ENCODE results near the gene DHX58. TPM values are rescaled to one million over a fixed set of nuclear protein-coding genes. Genes with fewer than 3 reads are reported as not detected.

DHX58 gene
- total RNA-seq, 1 experiment from 2014 or later = 0.79 TPM

- ChIA-PET POLR2A (no interaction called here), CTCF (no interaction called here)
- no peaks in the 10 kb centered on the region for H3K9me3 Mint-ChIP-seq (ENCODE audit: unreplicated experiment)
- no peak overlapping the region for H3K4me3 Mint-ChIP-seq (ENCODE audit: unreplicated experiment)
- H3K27me3 ChIP-seq (replicated peaks; ENCODE audit: control insufficient read depth, insufficient read depth, low read length) = no peaks in the 10 kb centered on the region
- H3K4me3 ChIP-seq (ENCODE audit: low read depth, low read length) = no peak overlapping the region
- no peak overlapping the region for H3K27ac Mint-ChIP-seq (ENCODE audit: unreplicated experiment)
- BruUV-seq (replicated peaks) = no TSS peak
- H3K4me1 Mint-ChIP-seq (ENCODE audit: low read depth, unreplicated experiment) = no peaks in the 10 kb centered on the region
- no peak for DNase-seq
- no peaks in the 10 kb centered on the region for H3K9me3 ChIP-seq
- H3K36me3 ChIP-seq (ENCODE audit: control insufficient read depth, insufficient read depth, low read length) = no peaks in the 10 kb centered on the region
- intact Hi-C loops (cut with micrococcal nuclease; ENCODE audit: unreplicated experiment) = no loop called here
- no peaks in the 10 kb centered on the region for H3K36me3 Mint-ChIP-seq (ENCODE audit: insufficient read depth, unreplicated experiment)
- TF ChIP-seq CTCF (IDR thresholded peaks at IDR 0.05; ENCODE audit: insufficient read depth in 1 of 2, low read depth in 1 of 2, low read length in 1 of 2, severe bottlenecking in 1 of 2, unreplicated experiment in 1 of 2) = no peak
- H3K27me3 Mint-ChIP-seq (ENCODE audit: insufficient read depth, unreplicated experiment) = no peaks in the 10 kb centered on the region
- H3K4me1 ChIP-seq = no peaks in the 10 kb centered on the region
Observed at GRCh38 chr17:42079541-42079940, 33.0 kb downstream of the DHX58 start.

GRCh38 chr17:42078396-42079043 lies 34.0 kb downstream of the DHX58 start:
- no TSS peak for BruUV-seq (replicated peaks)
- no peaks in the 10 kb centered on the region for H3K27me3 Mint-ChIP-seq (ENCODE audit: insufficient read depth, unreplicated experiment)
- CTCF ChIA-PET = interaction anchor here (0.7 kb wide), 2 partner anchors 267 to 688 kb away, joined by 6 read pairs; partner anchors contain the start of gene P3H4

GRCh38 chr17:42077755-42078154 lies 34.8 kb downstream of the DHX58 start:
- CTCF ChIA-PET = interaction anchor here (0.6 kb wide), 1 partner anchor 25 kb away, joined by 4 read pairs; no protein-coding TSS in a partner anchor
- intact Hi-C loops (cut with micrococcal nuclease; ENCODE audit: unreplicated experiment) = no loop called here

More at GRCh38 chr17:42078396-42079043, 34.0 kb downstream of the DHX58 start:
- Histone ChIP-seq H3K4me1 (no peaks in the 10 kb centered on the region), H3K36me3 (ENCODE audit: control insufficient read depth, insufficient read depth, low read length) (no peaks in the 10 kb centered on the region), H3K9me3 (no peaks in the 10 kb centered on the region), H3K27me3 (replicated peaks; ENCODE audit: control insufficient read depth, insufficient read depth, low read length) (no peaks in the 10 kb centered on the region), H3K4me3 (ENCODE audit: low read depth, low read length) (no peak overlapping the region)
- Mint-ChIP-seq H3K27ac (ENCODE audit: unreplicated experiment) (no peak overlapping the region), H3K36me3 (ENCODE audit: insufficient read depth, unreplicated experiment) (no peaks in the 10 kb centered on the region), H3K9me3 (ENCODE audit: unreplicated experiment) (no peaks in the 10 kb centered on the region), H3K4me1 (ENCODE audit: low read depth, unreplicated experiment) (no peaks in the 10 kb centered on the region), H3K4me3 (ENCODE audit: unreplicated experiment) (no peak overlapping the region)
- TF ChIP-seq CTCF (IDR thresholded peaks at IDR 0.05; ENCODE audit: insufficient read depth in 1 of 2, low read depth in 1 of 2, low read length in 1 of 2, severe bottlenecking in 1 of 2, unreplicated experiment in 1 of 2) = no peak
- intact Hi-C loops (cut with micrococcal nuclease; ENCODE audit: unreplicated experiment) = no loop called here
- no peak for DNase-seq
- POLR2A ChIA-PET = interaction anchor here (0.6 kb wide), 1 partner anchor 10 kb away, joined by 3 read pairs; no protein-coding TSS in a partner anchor

More at GRCh38 chr17:42077755-42078154, 34.8 kb downstream of the DHX58 start:
- Mint-ChIP-seq H3K4me1 (ENCODE audit: low read depth, unreplicated experiment) (no peaks in the 10 kb centered on the region), H3K36me3 (ENCODE audit: insufficient read depth, unreplicated experiment) (no peaks in the 10 kb centered on the region), H3K9me3 (ENCODE audit: unreplicated experiment) (no peaks in the 10 kb centered on the region), H3K4me3 (ENCODE audit: unreplicated experiment) (no peak overlapping the region), H3K27me3 (ENCODE audit: insufficient read depth, unreplicated experiment) (no peaks in the 10 kb centered on the region), H3K27ac (ENCODE audit: unreplicated experiment) (no peak overlapping the region)
- TF ChIP-seq CTCF (IDR thresholded peaks at IDR 0.05; ENCODE audit: insufficient read depth in 1 of 2, low read depth in 1 of 2, low read length in 1 of 2, severe bottlenecking in 1 of 2, unreplicated experiment in 1 of 2) = no peak
- Histone ChIP-seq H3K27me3 (replicated peaks; ENCODE audit: control insufficient read depth, insufficient read depth, low read length) (no peaks in the 10 kb centered on the region), H3K9me3 (no peaks in the 10 kb centered on the region), H3K4me3 (ENCODE audit: low read depth, low read length) (no peak overlapping the region), H3K4me1 (no peaks in the 10 kb centered on the region), H3K36me3 (ENCODE audit: control insufficient read depth, insufficient read depth, low read length) (no peaks in the 10 kb centered on the region)
- POLR2A ChIA-PET = no interaction called here
- DNase-seq = no peak
- BruUV-seq (replicated peaks) = no TSS peak

Data from Caco-2 (cell line).